IMR-90 (cell line): ENCODE results near the gene CAPN5. TPM values are rescaled to one million over a fixed set of nuclear protein-coding genes. Genes with fewer than 3 reads are reported as not detected.

Experiments used
- ATAC-seq: fragments of 200-7000 bp; cut with Tn5 transposase; 2 replicates; pipeline ENCODE4 v1.9.1; 2020; ENCODE audit warnings: low read depth, mild to moderate bottlenecking, moderate library complexity
- BruUV-seq: library from RNA; stranded (reverse); fragments of 400-500 nt; replicated peaks from 2 replicates; lab custom pipeline; 2021; lab: Mats Ljungman, UMichigan
- CTCF ChIA-PET: fragments of 300-600 bp; formaldehyde crosslinking; extraction: SDS; loops from one replicate; lab custom pipeline; 2021; ENCODE audit warnings: antibody characterized with exemption; lab: Yijun Ruan, JAX
- POLR2A ChIA-PET: fragments of 300-600 bp; sonication (Branson Sonifier 250); formaldehyde crosslinking; loops from one replicate; lab custom pipeline; 2022; ENCODE audit warnings: antibody characterized with exemption; ENCODE audit not compliant: unreplicated experiment; lab: Charles Lee
- DNase-seq: peaks from one replicate; pipeline ENCODE4 v3.0.0; 2013
- H2AFZ ChIP-seq: replicated peaks from 2 replicates; pipeline ENCODE3; 2013; ENCODE audit warnings: low read length, mild to moderate bottlenecking; ENCODE audit not compliant: poor library complexity
- H2AK5ac ChIP-seq: 2 replicates; pipeline ENCODE4 v1.6.1; 2013; ENCODE audit warnings: low read depth, low read length, inconsistent platforms
- H2AK9ac ChIP-seq: replicated peaks from 2 replicates; pipeline ENCODE3; 2013; ENCODE audit warnings: mild to moderate bottlenecking, low read depth, low read length, moderate library complexity; ENCODE audit not compliant: poor library complexity
- H2BK120ac ChIP-seq: 2 replicates; pipeline ENCODE4 v1.6.1; 2013; ENCODE audit warnings: low read depth, low read length, inconsistent platforms
- H2BK15ac ChIP-seq: 3 replicates; pipeline ENCODE4 v1.6.1; 2013; ENCODE audit warnings: low read depth, low read length, inconsistent platforms
- H2BK20ac ChIP-seq: 2 replicates; pipeline ENCODE4 v1.6.1; 2013; ENCODE audit warnings: low read depth, mild to moderate bottlenecking, inconsistent platforms, low read length, moderate library complexity
- H2BK5ac ChIP-seq: 2 replicates; pipeline ENCODE4 v1.6.1; 2013; ENCODE audit warnings: mild to moderate bottlenecking, low read depth, low read length, inconsistent platforms; ENCODE audit not compliant: poor library complexity, severe bottlenecking
- H3K14ac ChIP-seq: replicated peaks from 2 replicates; pipeline ENCODE4 v1.6.1; 2013; ENCODE audit warnings: low read depth, low read length, inconsistent platforms
- H3K18ac ChIP-seq: 2 replicates; pipeline ENCODE4 v1.6.1; 2013; ENCODE audit warnings: low read depth, low read length, control low read depth
- H3K23ac ChIP-seq: 2 replicates; pipeline ENCODE4 v1.6.1; 2013; ENCODE audit warnings: low read depth, low read length, inconsistent platforms
- H3K27ac ChIP-seq: 2 replicates; pipeline ENCODE4 v1.5.1; 2013; ENCODE audit warnings: mild to moderate bottlenecking, control low read depth, low read length; ENCODE audit not compliant: insufficient read depth
- H3K27me3 ChIP-seq: 2 replicates; pipeline ENCODE4 v1.6.1; 2013; ENCODE audit warnings: low read length; ENCODE audit not compliant: control insufficient read depth, insufficient read depth
- H3K36me3 ChIP-seq: 2 replicates; pipeline ENCODE4 v1.6.1; 2013; ENCODE audit warnings: low read length, mixed read lengths; ENCODE audit not compliant: control insufficient read depth, insufficient read depth
- H3K4ac ChIP-seq: 2 replicates; pipeline ENCODE4 v1.6.1; 2013; ENCODE audit warnings: low read depth, low read length, inconsistent platforms
- H3K4me1 ChIP-seq: 2 replicates; pipeline ENCODE4 v1.6.1; 2013; ENCODE audit warnings: low read length, mixed read lengths; ENCODE audit not compliant: control insufficient read depth, insufficient read depth
- H3K4me2 ChIP-seq: 2 replicates; pipeline ENCODE4 v1.6.1; 2013; ENCODE audit warnings: low read depth, mild to moderate bottlenecking, control low read depth, low read length, moderate library complexity
- H3K4me3 ChIP-seq: 2 replicates; pipeline ENCODE4 v1.5.1; 2013; ENCODE audit warnings: low read depth, mild to moderate bottlenecking, control low read depth, low read length, moderate library complexity; ENCODE audit not compliant: insufficient read depth
- H3K56ac ChIP-seq: 2 replicates; pipeline ENCODE4 v1.6.1; 2013; ENCODE audit warnings: low read length, inconsistent platforms; ENCODE audit not compliant: insufficient read depth; ENCODE audit errors: extremely low read depth
- H3K79me1 ChIP-seq, 2 experiments: 2 replicates each; pipeline ENCODE4 v1.6.1; 2013; ENCODE audit warnings: low read length in 2 of 2, inconsistent platforms in 1 of 2, low read depth in 1 of 2
- H3K9ac ChIP-seq: 2 replicates; pipeline ENCODE4 v1.6.1; 2013; ENCODE audit warnings: low read depth, low read length, control low read depth
- H3K9me1 ChIP-seq: 2 replicates; pipeline ENCODE4 v1.6.1; 2013; ENCODE audit warnings: low read length, inconsistent platforms; ENCODE audit not compliant: insufficient read depth
- H3K9me3 ChIP-seq: 2 replicates; pipeline ENCODE4 v1.6.1; 2013; ENCODE audit warnings: low read length; ENCODE audit not compliant: control insufficient read depth, insufficient read depth
- H4K20me1 ChIP-seq: 2 replicates; pipeline ENCODE4 v1.6.1; 2013; ENCODE audit warnings: low read length, inconsistent platforms; ENCODE audit not compliant: insufficient read depth
- H4K5ac ChIP-seq: 2 replicates; pipeline ENCODE4 v1.6.1; 2013; ENCODE audit warnings: mild to moderate bottlenecking, low read depth, low read length, control low read depth
- H4K8ac ChIP-seq, 2 experiments: 2 replicates each; pipeline ENCODE4 v1.6.1; 2013; ENCODE audit warnings: low read depth in 2 of 2, low read length in 2 of 2, control low read depth in 1 of 2, inconsistent platforms in 1 of 2
- H4K91ac ChIP-seq: 2 replicates; pipeline ENCODE4 v1.6.1; 2013; ENCODE audit warnings: low read depth, low read length, inconsistent platforms; ENCODE audit not compliant: insufficient read depth
- CEBPB ChIP-seq: IDR thresholded peaks from 2 replicates; pipeline ENCODE4 v1.6.1; 2012; ENCODE audit warnings: low read depth, low read length, improper control_type of control experiment
- CHD1 ChIP-seq: IDR thresholded peaks from 2 replicates; pipeline ENCODE4 v1.6.1; 2012; ENCODE audit warnings: low read depth, low read length, improper control_type of control experiment
- MAFK ChIP-seq: IDR thresholded peaks from 2 replicates; pipeline ENCODE4 v1.6.1; 2012; ENCODE audit warnings: low read depth, low read length, improper control_type of control experiment
- MAZ ChIP-seq: IDR thresholded peaks from 2 replicates; pipeline ENCODE4 v1.6.1; 2012; ENCODE audit warnings: low read depth, mild to moderate bottlenecking, low read length, improper control_type of control experiment, moderate library complexity, borderline replicate concordance
- NFE2L2 ChIP-seq: fragments of 150-350 bp; IDR thresholded peaks from 2 replicates; pipeline ENCODE4 v1.6.1; 2016; ENCODE audit warnings: low read depth, mild to moderate bottlenecking, low read length
- POLR2A ChIP-seq: IDR thresholded peaks from 2 replicates; pipeline ENCODE4 v1.6.1; 2012; ENCODE audit warnings: mild to moderate bottlenecking, low read depth, low read length
- RAD21 ChIP-seq: IDR thresholded peaks from 2 replicates; pipeline ENCODE4 v1.6.1; 2012; ENCODE audit warnings: low read length, improper control_type of control experiment
- SMC3 ChIP-seq: fragments of 150-350 bp; IDR thresholded peaks from 2 replicates; pipeline ENCODE4 v1.6.1; 2016; ENCODE audit warnings: low read depth, mild to moderate bottlenecking, antibody characterized with exemption, low read length, moderate library complexity
- WGBS, 2 experiments: methylation state at CpG; one replicate each; pipeline versions ENCODE4 v1.1.5 to v1.1.7; 2013; ENCODE audit warnings: missing lambda C conversion rate in 2 of 2; ENCODE audit not compliant: insufficient read length in 1 of 2; ENCODE audit errors: extremely low coverage in 2 of 2; 5-methylcytosine and 5-hydroxymethylcytosine counted together
- dilution Hi-C: fragments of 300-500 bp; cut with HindIII; formaldehyde crosslinking; loops from one replicate; pipeline ENCODE4 v1.14.3; 2018; ENCODE audit warnings: low sequenced_read_pairs; ENCODE audit not compliant: unreplicated experiment
- in situ Hi-C: fragments of 300-500 bp; cut with MboI; formaldehyde crosslinking; loops from 3 replicates; pipeline ENCODE4 v1.14.3; 2019; ENCODE audit warnings: low sequenced_read_pairs, inconsistent platforms, mixed read lengths
- intact Hi-C: fragments of 100-400 bp; cut with micrococcal nuclease; formaldehyde crosslinking; loops from 2 replicates; pipeline ENCODE4 v1.10.0; 2022
- polyA plus RNA-seq, 3 experiments: library from polyadenylated mRNA; depleted of rRNA; stranded (reverse); fragments of >200 nt; gene quantifications; 2 replicates each; pipeline ENCODE4 v1.2.3, GENCODE V29; 2012; ENCODE audit warnings: low replicate concordance in 1 of 3
- total RNA-seq: library from RNA; depleted of rRNA; stranded (reverse); fragments of >200 nt; gene quantifications from 2 replicates; pipeline ENCODE4 v1.2.3, GENCODE V29; 2012
- TF ChIP-seq, protein P1 (sequence below): fragments of 150-350 bp; IDR thresholded peaks from 2 replicates; pipeline ENCODE4 v1.6.1; 2017; ENCODE audit warnings: mild to moderate bottlenecking, antibody characterized with exemption, low read length, low read depth
- TF ChIP-seq, protein P2 (sequence below): fragments of 150-350 bp; IDR thresholded peaks from 2 replicates; pipeline ENCODE4 v1.6.1; 2016; ENCODE audit warnings: low read depth, mild to moderate bottlenecking, low read length, moderate library complexity, borderline replicate concordance

The CAPN5 gene
- total and polyA plus RNA-seq, 2 of the 4 experiments (the other 2 are of a cell fraction): 8.1 to 24.0 TPM

DNA sequence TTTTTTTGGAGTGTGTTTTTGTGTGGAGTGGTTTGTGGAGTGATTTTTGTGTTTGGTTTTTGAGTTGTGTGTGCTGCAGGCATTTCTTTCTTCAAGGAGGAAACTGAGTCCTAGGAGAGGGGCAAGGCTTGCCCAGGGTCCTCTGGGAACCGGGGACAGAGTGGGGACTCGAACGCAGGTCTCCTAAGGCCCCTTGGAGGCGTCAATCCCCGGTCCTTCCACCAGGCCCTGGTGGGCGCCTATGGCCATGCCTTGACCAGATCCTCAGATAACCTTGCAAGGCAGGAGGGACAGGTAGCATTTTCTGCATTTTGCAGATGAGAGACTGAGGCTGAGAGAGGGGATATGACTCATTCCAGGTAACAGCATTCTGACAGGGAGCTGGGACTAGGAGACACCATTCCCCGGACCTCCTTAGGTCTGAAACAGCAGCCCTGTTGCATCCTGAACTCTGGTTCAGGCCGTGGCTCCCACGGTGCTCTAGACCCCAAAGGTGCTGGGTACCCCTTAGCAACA lies 100.4 kb downstream of the CAPN5 start:
- Histone ChIP-seq H2BK5ac (no peak overlapping the region), H3K4ac (no peak overlapping the region), H2BK120ac (no peak overlapping the region), H3K23ac (no peak overlapping the region), H3K9me3 (no peaks in the 10 kb centered on the region), H4K20me1 (no peaks in the 10 kb centered on the region), H2BK20ac (no peak overlapping the region), H3K9ac (no peak overlapping the region), H3K27me3 (peaks cover 47% of the 10 kb centered on the region), H3K14ac (no peak overlapping the region), H3K56ac (no peak overlapping the region), H4K8ac (no peak overlapping the region), H2AK5ac (no peak overlapping the region), H2BK15ac (no peak overlapping the region), H3K18ac (no peak overlapping the region), H3K79me1 (no peaks in the 10 kb centered on the region), H3K4me3 (no peak overlapping the region), H4K5ac (no peak overlapping the region), H3K4me1 (no peaks in the 10 kb centered on the region), H2AFZ (no peak overlapping the region), H2AK9ac (no peak overlapping the region), H3K36me3 (no peaks in the 10 kb centered on the region), H4K91ac (no peak overlapping the region), H3K27ac (no peak overlapping the region), H3K9me1 (no peaks in the 10 kb centered on the region), H3K4me2 (no peak overlapping the region)
- ChIA-PET POLR2A (no interaction called here), CTCF (no interaction called here)
- in situ Hi-C loops (no loop called here), intact Hi-C loops (no loop called here), dilution Hi-C loops (no loop called here)
- 89% methylated on average over 6 of the region's 9 CpGs; no CpG with 5 or more reads in 1 of the 2 experiments for WGBS, 2 experiments
- ATAC-seq: no peak
- no TSS peak for BruUV-seq
- no peak for DNase-seq
- TF ChIP-seq RAD21 (no peak), MAZ (no peak), CHD1 (no peak), CEBPB (no peak), MAFK (no peak), NFE2L2 (no peak), SMC3 (no peak), POLR2A (no peak)
- TF ChIP-seq, protein P1, sequence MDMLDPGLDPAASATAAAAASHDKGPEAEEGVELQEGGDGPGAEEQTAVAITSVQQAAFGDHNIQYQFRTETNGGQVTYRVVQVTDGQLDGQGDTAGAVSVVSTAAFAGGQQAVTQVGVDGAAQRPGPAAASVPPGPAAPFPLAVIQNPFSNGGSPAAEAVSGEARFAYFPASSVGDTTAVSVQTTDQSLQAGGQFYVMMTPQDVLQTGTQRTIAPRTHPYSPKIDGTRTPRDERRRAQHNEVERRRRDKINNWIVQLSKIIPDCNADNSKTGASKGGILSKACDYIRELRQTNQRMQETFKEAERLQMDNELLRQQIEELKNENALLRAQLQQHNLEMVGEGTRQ: no peak
- TF ChIP-seq, protein P2, sequence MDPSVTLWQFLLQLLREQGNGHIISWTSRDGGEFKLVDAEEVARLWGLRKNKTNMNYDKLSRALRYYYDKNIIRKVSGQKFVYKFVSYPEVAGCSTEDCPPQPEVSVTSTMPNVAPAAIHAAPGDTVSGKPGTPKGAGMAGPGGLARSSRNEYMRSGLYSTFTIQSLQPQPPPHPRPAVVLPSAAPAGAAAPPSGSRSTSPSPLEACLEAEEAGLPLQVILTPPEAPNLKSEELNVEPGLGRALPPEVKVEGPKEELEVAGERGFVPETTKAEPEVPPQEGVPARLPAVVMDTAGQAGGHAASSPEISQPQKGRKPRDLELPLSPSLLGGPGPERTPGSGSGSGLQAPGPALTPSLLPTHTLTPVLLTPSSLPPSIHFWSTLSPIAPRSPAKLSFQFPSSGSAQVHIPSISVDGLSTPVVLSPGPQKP: no peak
